UCSD-AML1 (cell line): ENCODE measurements around the gene KCNIP3.

Source experiments
- DNase-seq: peaks from one replicate; lab custom pipeline; 2025; ENCODE audit not compliant: unreplicated experiment; lab: John Stamatoyannopoulos, UW

Gene KCNIP3

DNA sequence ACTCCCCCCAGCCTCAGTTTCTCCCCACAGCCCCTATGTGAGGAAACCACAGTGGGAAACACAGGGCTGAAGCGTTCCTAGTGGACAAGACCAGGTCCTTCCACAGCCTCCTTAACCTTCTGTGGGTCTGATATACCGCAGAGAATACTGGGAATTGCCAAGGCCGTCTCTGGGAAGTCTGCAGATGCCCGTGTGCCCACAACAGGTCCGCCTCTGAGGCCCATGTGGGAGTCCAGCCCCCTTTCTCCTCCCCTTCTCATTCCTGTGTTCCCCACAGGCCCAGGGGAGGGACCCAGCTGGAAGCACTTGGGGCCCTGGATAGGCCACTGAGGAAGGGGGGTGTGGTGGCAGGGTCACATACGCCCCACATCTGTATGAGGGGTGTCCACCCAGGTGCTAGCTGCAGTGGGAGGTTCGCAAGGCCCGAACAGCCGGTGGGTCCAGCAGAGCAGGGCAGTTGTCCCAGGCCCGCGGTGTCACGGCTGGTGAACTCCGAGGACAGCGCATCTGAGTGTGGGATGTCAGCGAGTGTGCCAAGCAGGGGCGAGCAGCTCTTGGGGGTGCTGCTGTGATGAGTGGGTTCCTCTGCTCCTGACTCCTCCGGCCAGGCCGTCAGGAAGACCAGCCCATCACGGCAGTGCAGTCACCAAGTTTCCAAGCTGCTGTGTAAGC lies 2.4 kb upstream of the KCNIP3 start:
- DNase-seq: no peak

DNA sequence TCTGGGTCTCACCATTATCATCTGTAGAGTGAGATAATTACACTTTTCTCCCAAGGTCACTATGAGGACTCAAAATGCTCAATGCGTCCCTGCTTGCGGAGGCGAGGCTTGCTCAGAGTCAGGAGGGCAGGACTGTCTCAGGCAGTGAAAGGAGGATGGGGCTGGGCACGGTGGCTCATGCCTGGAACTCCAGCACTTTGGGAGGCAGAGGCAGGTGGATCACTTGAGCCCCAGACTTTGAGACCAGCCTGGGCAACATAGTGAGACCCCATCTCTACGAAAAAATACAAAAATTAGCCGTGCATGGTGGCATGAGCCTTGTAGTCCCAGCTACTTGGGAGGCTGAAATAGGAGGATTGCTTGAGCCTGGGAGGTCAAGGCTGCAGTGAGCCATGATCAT lies 1.8 kb upstream of the KCNIP3 start:
- DNase-seq: no peak

DNA sequence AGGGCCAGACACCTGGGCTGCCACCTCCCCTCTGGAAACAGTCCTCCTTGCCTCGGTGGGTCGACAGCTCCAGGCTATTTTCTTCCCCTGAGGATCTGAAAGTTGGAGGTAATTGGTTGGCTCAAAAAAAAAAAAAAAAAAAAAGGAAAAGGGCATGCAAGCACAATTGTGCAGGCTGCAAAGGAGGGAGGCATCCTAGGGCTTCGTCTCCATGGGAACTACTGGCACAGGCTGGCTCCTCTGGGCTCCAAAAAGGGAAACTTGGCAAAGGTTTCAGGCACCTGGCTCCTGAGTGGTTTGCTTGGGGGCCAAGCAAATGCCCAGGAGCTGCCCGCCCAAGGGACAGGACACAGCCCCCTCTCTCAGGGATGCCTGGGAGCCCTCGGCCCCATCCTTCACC lies 1.1 kb upstream of the KCNIP3 start:
- no peak for DNase-seq

DNA sequence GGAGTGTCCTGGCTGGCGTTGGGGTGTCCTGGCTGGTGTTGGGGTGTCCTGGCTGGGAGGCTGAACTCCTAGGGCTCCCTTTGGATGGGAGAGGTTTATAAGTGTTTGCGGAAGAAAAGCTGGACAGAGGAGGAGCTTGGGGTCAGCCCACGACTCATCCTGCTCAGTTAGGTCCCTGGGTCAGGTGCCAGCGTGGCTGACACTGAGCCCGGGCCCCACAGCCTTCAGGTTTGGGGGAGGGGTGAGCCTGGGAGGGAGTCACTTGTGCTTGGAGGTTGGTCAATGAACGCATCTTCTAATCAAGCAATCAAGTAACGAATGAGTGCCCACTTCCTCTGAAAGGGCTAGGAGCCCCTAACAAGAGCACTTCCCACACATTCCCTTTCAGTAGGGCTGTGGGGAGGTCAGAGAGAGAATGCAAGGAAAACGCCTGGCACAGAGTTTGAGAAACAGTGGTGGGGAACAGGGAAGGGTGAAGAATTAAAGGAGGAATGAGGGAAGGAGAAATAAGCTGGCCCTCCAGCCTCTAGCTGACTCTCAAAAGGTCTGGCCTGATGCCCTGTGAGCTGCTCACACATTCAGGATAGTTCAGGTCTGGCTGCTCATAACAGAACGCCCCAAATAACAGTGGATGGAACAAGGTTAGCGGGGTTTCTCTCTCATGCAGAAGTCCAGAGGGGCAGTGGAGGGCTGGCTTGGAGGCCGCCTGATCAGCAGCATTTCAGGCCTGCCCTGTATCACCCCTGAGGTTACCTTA lies 670 bp downstream of the KCNIP3 start:
- no peak for DNase-seq

DNA sequence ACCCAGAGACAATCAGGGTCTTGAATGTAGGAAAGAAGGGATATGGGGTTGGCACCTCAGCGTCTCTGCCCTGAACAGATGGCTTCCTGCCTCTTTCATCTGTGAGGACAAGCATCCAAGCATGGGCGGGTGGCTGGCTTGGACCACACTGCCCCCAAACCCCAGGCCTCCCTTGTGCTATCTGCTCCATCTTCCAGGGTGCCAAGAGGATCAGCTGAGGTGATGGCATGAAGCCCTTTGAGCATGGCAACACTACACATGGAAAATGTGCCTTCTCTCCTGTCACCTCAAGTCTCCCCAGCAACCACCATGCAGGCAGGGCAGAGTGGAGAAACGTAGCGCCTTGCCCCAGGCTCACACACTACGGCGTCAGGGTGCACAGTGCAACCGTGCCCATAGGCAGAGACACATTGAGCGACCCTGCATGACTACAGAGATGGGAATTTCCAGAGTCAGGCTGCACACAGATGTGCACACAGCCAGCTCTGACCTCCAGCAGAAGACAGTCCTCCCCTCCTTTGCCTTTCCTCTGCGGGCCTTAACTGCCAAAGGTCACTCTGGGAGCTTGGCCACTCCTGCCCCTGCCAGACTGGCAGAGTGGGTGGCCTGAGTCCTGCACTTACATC lies 1.5 kb downstream of the KCNIP3 start:
- no peak for DNase-seq

DNA sequence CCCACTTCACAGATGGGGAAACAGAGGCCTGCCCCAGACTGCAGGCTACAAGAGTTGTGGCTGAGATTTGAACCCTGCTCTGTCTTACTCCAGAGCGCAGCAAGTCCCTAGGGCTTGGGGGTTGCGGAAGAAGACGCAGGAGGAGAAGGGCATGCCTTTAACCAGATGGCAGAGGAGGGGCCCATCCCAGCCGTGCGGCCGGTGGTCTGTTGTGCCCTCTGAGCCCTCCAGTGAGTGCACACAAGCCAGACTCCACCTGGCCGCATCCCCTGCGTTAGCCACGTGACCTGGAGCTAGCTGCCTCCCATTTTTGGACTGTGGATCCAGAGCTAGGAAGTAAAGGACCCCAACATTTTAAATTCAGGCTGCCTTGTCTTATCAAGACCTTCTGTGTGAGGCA lies 2.8 kb downstream of the KCNIP3 start:
- DNase-seq: no peak

DNA sequence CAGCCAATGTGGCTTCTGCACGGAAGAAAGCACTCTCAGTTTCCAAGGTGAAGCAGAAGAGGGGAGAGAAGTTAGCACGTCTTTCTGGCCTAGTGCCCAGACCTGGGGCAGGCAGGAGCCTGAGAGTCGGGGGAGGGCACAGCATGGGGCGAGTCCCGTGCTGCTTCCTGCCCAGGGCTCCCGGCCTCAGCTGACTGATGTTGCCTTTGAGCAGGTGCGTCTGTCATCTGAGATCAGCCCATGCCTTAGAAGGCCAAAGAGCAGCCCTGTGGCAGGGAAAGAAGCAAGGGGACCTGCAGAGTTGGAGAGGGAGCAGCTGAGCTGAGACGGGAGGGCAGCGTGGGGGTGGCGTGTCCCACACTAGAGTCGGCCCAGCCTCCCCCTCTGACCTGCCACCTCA lies 3.3 kb downstream of the KCNIP3 start:
- no peak for DNase-seq

DNA sequence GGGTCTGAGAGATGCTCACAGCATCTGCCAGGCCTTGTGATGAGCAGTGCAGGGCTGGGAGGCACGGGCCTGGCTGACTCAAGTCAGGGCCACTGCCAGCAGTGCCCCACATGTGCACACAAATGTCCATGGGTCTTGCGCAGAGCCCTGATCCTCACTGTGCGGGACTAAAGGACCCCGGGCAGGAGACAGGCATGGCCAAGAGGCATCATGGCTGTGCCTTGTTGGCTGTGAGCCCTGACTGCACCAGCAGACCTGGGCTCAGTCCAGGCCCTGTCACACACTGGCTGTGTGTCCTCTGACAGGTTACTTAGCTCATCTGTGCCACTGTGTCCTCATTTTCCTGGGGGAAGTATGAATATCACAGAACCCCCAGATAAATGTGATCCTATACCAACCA lies 4.0 kb downstream of the KCNIP3 start:
- DNase-seq: no peak

DNA sequence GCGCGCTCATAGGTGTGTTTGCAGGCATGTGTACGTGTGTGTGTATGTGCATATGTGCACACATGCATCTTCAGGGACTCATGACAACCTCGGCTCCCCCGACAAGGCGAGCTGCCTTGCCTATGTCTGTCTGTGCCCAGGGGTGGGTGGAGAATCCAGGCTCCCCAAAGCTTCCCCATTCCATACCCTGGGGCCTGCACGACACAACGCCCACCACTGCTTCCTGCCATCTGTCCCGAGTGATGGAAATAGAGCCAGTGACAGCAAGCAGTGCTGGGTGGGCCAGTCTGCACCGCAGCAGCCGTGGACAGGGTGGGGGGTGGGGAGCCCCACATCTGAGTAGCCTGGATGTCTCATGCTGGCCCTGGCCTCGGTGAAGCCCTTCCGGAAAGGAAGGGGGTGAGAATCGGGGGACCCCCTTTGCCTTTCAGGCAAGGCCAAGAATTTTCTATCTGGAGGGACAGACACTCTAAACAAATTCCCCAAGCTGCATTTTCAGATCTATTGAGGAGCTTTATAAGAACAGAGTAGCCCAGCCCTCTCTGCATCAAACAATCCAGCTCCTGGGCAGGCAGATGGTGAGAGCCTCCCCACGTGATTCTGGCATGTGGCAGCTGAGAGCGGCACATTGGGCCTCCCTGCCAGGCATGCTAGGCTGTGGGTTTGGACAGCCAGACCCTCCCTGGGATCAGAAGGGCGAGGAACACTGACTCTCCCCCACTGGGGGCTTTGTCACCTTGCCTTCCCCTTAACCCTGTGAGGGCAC lies 4.9 kb downstream of the KCNIP3 start:
- no peak for DNase-seq

DNA sequence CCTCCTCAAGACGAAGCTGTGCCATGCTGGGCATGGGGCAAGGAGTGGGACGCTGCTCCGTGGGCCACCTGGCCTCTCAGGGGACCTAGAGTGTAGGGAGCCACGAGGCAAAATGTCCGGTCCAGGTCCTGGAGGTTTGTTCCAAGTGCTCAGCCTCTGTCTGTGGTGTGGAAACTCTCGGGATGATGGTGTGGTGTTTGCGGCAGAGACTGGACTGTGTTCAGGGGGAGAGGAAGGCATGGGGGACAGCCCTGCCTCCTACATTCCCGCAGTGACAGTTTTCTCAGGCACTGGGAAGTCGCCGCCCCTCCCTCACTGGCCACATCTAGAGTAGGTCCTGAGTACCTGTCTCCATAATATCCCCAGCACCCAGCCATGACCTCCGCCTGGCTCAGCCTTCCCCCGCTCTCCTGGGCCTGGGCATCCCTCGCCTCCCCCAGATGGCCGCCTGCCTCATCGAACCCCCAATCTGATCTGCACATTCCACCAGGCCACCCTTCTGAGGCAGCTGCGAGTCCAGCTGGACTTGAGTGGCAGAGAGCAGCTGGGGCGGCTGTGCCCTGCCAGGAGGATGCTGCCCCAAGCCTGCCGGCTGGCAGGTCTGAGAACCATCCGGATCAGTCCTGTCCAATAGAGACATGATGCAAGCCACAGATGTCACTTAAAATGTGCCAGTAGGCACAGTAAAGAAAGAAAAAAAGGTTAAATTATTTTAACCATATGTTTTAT lies 6.2 kb downstream of the KCNIP3 start:
- no peak for DNase-seq

DNA sequence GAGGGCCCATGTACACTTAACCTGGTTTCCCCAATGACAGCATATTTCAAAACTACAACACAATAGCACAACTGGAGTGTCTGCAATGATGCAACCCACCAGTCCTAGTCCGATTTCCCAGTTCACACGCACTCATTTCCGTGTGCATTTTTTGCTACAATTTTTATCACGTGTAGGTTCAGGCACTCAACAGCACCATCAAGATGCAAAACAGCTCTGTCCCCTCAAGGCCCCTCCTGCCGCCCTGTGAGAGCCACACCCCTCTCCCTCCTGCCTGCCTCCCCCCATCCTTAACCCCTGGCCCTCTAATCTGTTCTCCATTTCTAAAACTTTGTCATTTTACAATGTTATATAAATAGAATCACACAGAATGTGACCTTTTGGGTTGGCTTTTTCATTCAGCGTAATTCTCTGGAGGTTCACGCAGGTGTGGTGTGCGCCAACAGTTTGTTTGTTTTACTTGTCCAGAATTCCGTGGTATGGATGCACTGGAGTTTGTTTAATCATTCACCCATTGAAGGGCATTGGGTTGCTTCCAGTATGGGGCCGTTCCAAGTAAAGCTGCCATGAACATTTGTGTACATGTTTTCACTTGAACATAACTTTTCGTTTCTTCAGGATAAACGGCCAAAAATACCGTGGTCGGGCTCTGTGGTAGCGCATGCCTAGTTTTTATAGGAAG lies 8.4 kb downstream of the KCNIP3 start:
- DNase-seq: no peak

DNA sequence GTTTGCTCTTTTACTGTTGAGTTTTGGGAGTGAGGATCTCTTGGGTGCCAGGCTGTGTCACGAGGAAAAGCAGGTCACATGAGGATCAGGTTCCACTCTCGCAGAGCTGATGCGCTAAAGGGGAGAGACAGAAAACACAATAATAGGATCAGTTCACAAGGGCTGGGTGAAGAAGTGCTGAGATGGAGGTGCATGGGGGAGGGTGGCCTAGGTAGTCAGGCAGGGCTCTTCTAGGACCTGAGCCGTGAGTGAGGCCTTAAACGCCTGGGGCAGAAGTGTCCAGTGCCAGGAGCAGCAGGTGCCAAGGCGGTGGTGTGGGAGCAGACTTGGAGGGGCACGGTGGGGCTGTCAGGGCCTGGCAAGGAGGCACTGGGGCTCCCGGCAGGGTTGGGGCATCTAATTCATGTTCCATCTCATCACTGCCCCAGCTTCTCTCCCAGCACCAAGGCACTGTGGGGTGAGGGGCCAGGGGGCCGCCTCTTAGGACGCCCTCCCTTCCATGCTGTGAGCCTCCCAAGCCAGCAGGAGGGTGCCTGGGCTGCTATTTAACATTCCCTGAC lies 9.3 kb downstream of the KCNIP3 start:
- DNase-seq: no peak

DNA sequence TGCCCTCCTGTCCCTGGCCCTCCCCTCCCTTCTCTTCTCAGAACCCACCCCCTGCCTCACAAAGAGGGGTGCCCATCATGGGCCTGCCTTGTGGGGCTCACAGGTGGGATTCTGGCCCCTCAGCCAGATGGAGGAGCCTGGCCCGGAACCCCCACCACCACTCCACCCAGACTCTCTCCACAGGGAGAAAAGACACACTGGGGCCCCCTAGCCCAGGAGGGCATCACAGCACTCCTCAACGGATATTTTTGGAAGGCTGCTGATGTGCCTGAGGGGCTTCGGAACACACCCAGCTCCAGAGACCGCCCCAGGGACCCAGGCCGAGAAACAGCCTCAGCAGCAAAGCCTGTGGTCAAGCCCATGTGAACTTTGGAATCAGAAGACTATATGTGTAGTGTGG lies 9.9 kb downstream of the KCNIP3 start:
- no peak for DNase-seq

DNA sequence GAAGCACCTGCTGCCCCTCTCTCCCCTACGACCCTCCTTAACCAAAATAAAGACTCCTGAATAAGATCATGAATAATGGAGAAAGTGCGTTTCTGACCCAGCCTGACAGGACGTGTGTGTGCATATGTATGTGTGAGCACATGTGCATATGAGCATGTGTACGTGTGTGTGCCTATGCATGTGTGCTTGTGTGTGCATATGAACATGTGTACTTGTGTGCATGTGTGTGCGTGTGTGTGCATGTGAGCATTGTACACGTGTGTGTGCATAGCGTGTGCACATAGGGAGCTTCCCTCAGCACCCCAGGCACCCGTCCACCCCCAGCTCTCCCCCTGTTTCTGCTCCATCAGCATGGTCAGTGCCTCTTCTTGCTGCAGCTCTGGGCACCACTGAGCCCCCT lies 10.7 kb downstream of the KCNIP3 start:
- no peak for DNase-seq

DNA sequence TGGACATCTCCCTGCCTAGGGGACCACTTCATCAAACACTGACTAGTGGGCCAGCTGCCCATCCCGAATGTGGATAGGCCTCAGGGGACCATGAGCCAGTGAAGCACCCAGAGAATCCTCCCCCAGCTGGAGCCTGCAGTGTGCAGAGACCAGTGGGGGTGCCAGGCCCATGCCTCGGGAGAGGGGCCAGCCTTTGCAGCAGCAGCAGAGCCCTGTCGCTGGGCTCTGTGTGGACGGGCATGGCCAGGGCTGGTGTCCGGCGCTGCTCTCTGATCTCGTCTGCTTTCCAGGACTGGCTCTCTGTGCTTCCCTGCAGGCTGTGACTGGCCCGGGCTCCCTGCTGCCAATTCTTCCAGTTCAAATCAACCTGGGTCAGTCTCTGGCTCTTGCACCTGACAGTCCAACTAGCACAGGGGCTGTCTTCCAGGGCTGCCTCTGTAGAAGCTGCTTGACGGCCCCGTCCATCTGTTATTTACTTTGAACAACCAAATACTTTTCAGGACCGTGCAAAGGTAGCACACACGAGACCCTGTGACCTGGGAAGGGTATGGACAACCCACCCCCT lies 11.4 kb downstream of the KCNIP3 start:
- no peak for DNase-seq

DNA sequence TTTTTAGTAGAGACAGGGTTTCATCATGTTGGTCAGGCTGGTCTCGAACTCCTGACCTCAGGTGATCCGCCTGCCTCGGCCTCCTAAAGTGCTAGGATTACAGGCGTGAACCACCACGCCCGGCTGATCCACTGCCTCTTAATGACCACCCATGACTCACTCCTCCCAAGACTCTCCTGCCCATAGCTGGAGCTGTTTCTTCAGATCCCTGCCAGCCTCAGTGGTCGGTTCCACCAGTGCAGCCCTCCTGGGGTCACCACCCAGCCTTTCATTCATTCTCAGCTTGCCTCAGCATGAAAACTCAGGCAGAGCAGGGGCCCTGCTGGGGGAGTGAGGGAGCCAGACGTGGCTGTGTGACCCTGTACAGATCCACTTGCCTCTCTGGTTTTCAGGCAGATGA lies 12.5 kb downstream of the KCNIP3 start:
- no peak for DNase-seq

DNA sequence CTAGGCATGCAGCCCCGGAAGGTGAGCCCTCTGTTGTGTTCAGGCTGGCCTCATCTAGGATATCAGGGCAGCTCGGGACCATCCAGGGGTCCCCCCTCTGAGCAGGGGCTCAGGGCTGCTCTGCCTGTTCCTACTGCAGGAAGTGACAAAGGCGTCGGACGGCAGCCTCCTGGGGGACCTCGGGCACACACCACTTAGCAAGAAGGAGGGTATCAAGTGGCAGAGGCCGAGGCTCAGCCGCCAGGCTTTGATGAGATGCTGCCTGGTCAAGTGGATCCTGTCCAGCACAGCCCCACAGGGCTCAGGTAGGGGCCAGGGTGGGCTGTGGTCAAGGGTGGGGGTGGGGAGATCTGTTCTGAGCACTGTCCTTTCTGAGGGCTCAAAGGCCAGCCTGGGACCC lies 13.1 kb downstream of the KCNIP3 start:
- no peak for DNase-seq

DNA sequence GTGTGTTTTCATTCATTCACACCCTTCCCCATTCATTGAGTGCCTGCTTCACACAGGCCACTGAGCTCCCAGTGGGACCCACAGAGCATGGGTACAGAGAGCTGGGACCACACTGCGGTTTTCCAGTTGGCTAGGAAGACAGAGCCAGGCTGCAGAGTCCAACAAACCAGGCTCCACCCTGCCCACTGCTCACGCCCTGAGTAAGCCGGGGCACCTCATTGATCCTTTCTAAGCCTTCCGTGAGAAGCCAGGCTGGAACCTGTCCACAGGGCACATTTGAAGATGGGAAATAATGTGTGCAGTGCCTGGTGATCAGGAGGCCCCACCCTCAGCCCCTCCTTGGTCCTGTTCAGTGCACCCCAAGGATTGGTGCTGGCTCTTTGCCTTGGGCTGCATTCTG lies 13.5 kb downstream of the KCNIP3 start:
- no peak for DNase-seq

DNA sequence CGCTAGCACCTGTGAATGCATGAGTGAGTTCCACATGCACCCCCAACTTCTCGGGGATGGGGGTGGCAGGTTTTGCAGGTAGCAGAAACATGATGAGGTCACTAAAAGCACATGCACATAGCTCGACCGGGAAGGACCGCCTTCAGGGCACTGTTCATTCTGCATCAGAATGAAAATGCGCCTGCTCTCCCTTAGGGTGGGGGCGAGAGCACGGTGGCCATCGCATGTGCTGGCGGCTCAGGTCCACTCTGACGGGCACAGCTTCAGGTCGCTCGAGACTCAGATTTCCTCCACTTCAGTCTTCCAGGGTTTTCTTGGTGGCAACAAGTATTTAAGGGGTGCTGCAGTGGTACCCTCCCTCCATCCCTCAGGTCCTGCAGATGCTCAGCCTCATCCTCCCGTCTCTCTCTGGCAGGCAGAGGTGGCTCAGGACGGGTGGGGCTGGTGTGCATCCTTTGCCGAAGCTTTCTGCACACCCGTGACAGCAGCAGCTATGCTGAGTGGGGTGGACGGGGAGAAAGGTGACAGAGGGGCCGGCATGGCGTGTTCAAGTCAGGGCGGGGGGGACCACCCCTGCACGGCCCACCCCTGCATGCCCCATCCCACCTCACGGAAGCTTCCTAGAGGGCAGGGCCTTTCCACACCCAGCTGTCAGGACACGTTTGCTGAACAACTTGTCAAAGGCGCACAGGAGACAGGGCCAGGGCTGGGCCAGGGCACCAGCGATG lies 14.8 kb downstream of the KCNIP3 start:
- DNase-seq: no peak
